NCI-H2227 (cell line): ENCODE measurements around the gene AKAP6.

Source experiments
- DNase-seq: peaks from one replicate; lab custom pipeline; 2025; ENCODE audit not compliant: unreplicated experiment; lab: John Stamatoyannopoulos, UW

Gene AKAP6

DNA sequence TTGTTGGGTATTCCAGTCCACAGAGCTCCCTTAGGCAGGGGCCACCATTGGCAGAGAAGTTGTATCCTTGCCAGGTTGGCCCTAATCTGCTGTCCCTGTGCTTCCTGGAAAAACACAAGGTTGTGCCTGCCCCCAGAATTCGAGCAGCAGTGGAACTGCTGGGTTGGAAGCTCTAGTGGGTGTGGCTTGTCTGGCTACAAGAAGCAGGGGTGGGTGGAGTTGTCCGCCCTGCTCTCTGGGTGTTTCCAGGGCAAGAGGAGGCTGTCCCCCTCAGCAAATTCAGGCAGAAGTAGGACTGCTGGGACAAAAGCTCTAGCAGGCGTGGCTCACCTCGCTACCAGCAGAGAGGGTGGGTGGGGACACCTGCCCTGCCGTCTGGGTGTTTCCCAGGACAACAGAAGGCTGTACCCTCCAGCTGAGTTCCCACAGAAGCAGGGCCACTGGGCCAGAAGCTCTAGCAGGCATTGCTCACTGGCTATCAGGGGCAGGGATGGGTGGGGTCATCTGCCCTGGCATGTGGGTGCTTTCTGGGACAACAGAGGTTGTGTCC, 536.8 kb downstream of the AKAP6 start:
- no peak for DNase-seq

DNA sequence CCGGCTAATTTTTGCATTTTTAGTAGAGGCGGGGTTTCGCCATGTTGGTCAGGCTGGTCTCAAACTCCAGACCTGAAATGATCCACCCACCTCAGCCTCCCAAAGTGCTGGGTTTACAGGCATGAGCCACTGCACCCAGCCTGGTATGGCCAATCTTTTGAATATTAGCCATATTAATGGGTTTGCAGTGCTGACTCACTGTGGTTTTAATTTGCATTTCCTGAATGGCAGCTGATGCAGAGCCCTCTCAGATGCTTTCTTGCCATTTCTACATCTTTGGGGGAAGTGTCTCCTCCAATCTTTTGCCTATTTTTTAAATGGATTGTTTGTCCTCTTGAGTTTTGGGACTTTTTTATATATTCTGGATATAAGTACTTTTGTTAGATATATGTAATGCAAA, 554.1 kb downstream of the AKAP6 start:
- DNase-seq = no peak
